GM18505 (cell line): ENCODE data around the gene ARHGAP8.
"Not testable (repeated sequence)": the region's sequence is repeated elsewhere in the genome, so short reads cannot be mapped to it uniquely, and the experiment has no call there.

Experiments used
- ATAC-seq: cut with Tn5 transposase; IDR thresholded peaks from one replicate; pipeline ENCODE4 v1.9.1; 2021; ENCODE audit not compliant: unreplicated experiment
- POLR2A ChIP-seq: IDR thresholded peaks from 4 replicates; pipeline ENCODE4 v1.6.1; 2011; ENCODE audit warnings: borderline replicate concordance; ENCODE audit not compliant: insufficient read depth, insufficient read length; ENCODE audit errors: extremely low read depth

ARHGAP8 gene

GRCh38 chr22:44730490-44731356 is 21.7 kb upstream of the ARHGAP8 start:
- ATAC-seq = no peak
- no peak for TF ChIP-seq POLR2A

GRCh38 chr22:44731357-44731970 is 20.9 kb upstream of the ARHGAP8 start:
- no peak for TF ChIP-seq POLR2A
- no peak for ATAC-seq

- TF ChIP-seq POLR2A = no peak
- ATAC-seq = no peak
Measured at GRCh38 chr22:44732017-44732561, 20.3 kb upstream of the ARHGAP8 start.

DNA sequence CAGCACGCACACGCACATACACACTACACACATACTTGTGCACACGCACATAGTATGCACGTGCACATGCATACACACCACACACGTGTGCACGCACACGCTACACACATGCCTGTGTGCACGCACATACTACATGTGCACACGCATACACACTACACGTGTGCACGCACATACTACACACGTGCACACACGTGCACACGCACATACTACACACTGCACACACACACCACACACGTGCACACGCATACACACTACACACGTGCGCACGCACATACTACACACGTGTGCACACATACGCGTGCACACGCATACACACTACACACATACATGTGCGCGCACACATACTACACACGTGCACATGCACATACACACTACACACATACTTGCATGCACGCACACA is 19.7 kb upstream of the ARHGAP8 start:
- ATAC-seq = no peak
- no peak for TF ChIP-seq POLR2A

GRCh38 chr22:44733426-44734106 is 18.8 kb upstream of the ARHGAP8 start:
- TF ChIP-seq POLR2A = no peak
- no peak for ATAC-seq

DNA sequence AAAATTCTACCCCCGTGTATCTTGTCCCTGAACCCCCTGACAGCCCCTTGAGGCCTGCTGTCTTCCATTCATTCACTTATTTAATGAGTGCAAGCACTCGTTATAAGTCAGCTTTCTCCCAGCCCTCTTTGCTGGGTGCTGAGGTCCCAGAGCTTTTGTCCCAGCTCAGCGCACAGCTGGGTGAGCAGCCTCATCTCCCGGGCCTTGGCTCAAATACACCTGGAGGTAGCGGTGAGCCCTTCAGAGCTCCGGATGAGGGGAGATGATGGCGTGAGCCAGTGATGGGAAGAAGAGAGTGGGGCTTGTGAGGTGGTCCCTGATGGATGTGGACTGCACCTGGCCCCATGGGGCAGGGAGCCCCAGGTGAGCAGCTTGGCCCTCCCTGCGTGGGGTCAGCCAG is 18.1 kb upstream of the ARHGAP8 start:
- TF ChIP-seq POLR2A = no peak
- ATAC-seq = no peak

- ATAC-seq = no peak
Measured at GRCh38 chr22:44734801-44735517, 17.4 kb upstream of the ARHGAP8 start.

DNA sequence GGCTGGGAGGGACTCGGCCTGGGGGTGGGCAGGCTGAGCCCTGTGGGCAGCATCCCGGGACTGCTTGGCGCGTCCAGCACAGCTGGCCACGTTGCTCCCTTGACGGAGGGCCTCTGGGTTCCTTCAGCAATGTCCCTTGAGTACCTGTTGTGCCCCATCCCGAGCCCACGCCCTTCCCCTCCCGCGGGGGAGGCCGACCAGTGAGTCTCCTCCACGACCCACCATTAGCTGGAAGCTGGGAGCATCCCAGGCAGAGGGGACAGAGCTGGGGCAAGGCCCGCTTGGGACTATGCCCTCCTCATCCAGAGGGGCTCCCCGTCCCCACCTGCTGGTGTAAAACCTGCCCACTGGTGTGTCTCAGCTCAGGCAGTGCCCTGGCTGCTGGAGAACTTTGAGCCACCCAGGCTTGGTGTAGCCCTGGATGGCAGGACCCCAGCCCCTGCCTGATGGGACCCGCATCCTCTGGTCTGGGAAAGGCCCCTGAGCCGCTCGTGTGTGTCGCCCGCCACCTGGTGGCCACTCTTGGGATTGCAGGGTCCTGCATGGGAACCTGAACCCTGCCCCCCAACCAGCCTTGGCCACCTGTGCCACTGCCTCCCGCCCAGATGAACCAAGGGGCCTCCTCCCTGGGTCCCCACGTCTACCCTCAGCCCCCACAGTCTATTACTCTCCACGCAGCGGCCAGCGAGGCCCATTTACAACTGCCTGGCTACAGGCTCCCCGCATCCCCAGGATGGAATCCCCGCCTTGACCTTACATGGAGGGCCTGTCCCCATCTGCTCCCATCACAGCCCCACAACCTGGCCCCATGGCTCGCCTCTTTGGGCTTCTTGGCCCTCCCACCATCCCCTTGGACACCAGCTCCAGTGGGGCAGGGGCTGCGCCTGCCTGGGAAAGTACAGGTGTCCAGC is 16.6 kb upstream of the ARHGAP8 start:
- no peak for TF ChIP-seq POLR2A
- no peak for ATAC-seq

More at GRCh38 chr22:44734801-44735517, 17.4 kb upstream of the ARHGAP8 start:
- TF ChIP-seq POLR2A = no peak

- ATAC-seq = no peak
- no peak for TF ChIP-seq POLR2A
Measured at GRCh38 chr22:44736581-44737405, 15.6 kb upstream of the ARHGAP8 start.

DNA sequence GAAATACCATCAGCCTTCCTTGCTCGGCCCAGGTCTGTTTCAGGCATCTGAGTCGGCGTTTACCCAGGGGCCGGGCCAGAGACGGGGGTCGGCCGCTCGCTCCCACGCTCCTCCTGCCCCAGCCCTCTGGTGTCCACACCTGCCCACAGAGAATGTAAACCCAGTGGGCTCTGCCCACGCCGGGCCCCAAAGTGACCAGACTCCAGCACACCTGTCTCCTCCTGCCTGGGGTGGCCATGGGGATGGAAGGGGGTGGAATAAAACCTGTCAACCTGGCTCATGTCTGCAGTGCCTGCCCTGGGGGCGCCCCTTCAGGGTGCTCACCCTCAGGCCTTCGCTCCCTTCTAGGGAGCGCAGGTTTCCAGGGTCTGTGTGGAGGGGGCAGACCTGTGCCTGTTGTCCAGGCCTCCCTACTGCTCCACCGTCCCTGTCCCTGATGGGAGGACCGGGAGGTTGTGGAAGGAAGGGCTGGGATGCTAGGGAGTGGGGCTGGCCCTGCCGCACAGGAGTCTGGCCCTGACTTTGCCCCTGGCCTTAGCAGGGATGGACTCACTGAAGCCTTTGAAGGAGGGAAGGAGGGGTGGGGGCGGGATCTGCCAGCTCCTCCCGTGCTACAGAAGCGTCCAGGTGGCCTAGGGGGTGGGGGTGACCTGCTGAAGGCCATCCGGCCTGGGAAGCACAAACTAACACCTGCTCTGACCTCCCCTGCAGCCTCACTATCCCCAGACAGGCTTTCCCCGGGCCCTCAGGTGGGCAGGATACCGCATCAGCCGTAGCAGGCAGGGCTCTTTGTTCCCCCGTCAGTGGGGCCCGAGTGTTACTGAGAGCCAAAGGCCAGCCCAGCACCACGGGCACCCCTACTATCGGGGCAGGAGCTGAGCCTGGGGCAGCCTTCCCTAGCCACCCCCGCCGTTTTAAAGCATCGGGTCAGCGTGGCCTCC is 14.7 kb upstream of the ARHGAP8 start:
- ATAC-seq = no peak
- TF ChIP-seq POLR2A = no peak

DNA sequence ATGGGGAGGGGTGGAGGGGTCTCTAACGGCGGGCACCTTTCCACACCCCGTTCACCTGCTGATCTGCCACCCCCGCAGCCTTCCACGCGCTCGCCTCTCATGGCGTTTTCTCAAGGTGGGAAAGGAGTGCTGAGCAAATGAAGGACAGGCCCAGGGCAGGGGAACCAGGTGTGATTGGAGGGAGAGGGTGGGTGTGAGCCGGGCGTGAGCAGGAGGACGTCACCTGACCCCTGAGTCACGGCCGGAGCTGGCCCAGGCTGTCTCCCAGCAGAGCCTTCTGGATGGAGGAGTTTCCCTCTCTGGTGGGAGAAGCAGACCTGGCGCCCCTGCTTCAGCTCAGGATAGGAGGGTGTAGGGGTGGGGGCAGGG is 14.0 kb upstream of the ARHGAP8 start:
- TF ChIP-seq POLR2A = no peak
- ATAC-seq = no peak

DNA sequence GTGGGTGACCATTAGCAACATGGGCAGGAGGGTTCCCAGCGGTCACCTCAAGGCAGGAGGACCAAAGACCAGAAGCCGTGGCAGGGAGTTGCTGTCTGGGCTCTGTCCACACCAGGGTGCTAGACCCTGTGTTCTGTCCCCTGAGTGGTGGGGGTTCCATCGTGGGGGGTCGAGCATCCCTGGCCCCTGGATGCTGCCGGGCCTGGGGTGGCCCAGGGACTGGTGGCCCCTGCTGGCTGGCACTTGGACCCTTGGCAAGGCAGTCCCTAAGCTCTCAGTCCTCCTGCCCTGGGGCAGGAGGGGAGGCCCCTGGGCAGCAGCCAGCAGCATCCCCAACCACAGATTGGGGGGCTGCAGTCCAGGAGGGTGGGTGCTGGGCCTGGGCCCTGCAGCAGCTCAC is 13.4 kb upstream of the ARHGAP8 start:
- ATAC-seq = no peak
- no peak for TF ChIP-seq POLR2A

GRCh38 chr22:44739666-44740065 is 12.7 kb upstream of the ARHGAP8 start:
- ATAC-seq = not testable (repeated sequence)
